NCI-H2227 (cell line): ENCODE results near the gene APOOL.
"Not testable (repeated sequence)": the region's sequence is repeated elsewhere in the genome, so short reads cannot be mapped to it uniquely, and the experiment has no call there.

Experiments used
- DNase-seq: peaks from one replicate; lab custom pipeline; 2025; ENCODE audit not compliant: unreplicated experiment; lab: John Stamatoyannopoulos, UW

APOOL gene, protein sequence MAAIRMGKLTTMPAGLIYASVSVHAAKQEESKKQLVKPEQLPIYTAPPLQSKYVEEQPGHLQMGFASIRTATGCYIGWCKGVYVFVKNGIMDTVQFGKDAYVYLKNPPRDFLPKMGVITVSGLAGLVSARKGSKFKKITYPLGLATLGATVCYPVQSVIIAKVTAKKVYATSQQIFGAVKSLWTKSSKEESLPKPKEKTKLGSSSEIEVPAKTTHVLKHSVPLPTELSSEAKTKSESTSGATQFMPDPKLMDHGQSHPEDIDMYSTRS

DNA sequence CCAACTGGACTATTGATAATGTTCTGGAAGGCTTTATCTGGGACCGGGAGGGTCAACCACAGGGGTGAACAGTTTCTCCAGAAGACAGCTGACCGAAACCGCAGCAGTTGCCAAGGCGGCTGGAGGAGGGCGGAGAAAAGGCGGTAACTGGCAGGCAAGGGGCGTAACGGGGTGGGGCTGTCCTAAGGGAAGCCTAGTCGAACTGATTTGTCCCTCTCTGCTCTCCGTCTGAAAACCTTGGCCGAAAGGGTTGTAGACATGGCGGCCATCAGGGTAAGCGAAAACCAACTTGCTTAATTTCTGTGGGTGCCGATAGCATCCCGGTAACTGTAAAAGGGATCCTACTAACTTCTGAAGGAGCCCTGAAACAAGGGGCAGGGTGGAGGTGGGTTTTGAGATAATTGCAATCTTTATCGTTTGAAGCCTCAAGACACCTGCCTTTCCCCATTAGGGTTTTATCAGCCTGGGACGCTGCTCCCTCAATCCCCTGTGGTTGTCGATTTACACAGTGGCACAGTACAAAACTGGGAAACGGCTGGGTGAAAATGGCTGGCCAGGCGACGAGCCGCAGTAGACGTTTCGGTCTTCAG lies at the start of gene APOOL:
APOOL (plus strand) TSS at position 223 of the 590 bp plus-strand sequence; CDS start at position 259, 36 bp downstream.
- peak; percentile 92 for DNase-seq

DNA sequence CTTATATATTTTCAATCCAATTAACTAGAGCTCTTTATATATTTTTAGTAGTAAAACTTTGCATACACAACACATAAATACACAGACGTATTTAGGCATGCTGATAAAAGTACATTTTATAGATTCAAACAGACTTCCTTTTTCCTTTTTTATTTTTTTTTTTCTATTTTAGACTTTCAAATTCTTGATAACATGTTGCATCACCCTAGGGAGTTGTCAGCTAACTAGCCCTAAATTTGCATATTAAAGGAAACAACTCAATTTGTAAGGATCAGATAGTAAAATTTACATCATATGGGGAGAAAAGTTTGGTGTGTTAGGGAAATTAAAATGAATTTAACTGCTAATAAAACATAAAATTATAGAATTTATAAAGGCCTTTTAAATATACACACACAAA lies 47.4 kb upstream of the APOOL start:
- DNase-seq, result no peak

DNA sequence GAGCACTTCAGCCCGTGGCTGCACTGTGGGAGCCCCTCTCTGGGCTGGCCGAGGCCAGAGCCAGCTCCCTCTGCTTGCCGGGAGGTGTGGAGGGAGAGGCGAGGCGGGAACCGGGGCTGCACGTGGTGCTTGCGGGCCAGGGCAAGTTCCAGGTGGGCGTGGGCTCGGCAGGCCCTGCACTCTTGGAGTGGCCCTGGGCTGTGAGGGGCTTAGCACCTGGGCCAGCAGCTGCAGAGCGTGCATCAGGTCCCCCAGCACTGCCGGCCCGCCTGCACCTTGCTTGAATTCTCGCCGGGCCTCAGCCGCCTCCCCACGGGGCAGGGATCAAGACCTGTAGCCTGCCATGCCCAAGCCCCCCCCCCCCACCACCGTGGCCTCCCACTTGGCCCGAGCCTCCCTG lies 28.9 kb upstream of the APOOL start:
- no peak for DNase-seq

DNA sequence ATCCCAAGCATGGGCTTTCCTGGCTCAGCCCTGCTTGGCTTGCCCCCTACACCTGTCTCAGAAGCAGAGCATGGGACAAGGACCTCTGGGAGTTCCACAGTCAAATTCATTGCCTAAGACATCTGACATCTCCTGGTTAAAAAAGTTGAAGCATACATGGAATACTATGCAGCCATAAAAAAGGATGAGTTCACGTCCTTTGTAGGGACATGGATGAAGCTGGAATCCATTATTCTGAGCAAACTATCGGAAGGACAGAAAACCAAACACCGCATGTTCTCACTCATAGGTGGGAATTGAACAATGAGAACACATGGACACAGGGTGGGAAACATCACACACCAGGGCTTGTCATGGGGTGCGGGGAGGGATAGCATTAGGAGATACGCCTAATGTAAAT lies 11.9 kb upstream of the APOOL start:
- not testable (repeated sequence) for DNase-seq

DNA sequence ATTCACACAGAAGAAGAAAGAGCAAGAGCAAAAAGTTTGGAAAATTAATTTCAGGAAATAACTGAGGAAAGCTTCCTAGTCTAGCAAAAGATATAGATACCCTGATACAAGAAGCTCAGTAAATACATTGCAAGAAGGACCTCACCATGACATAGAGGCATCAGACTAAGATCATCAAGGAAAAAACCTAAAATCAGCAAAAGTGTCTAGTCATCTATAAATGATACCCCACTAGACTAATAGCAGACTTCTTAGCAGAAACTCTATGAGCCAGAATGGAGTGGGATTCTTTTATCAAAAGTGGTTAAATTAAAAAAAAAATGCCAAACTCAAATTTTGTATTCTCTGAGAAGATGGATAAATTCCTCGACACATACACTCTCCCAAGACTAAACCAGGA lies 10.5 kb upstream of the APOOL start:
- DNase-seq, result no peak

DNA sequence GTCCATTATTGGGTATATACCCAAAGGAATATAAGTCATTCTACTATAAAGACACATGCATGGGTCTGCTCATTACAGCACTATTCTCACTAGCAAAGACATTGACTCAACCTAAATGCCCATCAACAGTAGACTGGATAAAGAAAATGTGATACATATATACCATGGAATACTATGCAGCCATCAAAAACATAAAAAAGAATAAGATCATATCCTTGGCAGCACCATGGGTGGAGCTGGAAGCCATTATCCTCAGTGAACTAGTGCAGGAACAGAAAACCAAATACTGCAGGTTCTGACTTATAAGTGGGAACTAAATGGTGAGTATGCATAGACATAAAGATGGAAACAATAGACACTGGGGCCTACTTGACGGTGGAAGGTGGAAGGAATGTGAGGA lies 2.3 kb upstream of the APOOL start:
- DNase-seq, result no peak

DNA sequence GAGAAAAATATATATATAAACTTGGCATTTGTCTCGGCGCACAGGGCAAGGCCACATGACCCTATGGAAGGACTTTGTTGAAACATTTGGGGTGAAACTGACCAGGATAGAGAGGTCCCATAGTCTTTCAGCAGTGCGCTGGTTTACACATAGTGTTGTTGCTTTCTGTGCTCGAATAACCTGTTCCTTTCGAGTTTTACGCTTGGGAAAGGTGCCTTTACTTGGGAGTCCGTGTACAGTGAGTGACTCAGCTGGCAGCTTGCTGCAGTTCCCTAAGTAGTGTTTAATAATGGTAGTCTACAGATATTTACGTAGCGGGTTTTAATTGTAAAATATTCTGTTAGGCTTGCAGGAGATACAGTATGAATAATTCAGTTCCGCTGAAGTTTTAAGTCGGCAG lies 578 bp downstream of the APOOL start:
- DNase-seq, result peak; percentile 24

DNA sequence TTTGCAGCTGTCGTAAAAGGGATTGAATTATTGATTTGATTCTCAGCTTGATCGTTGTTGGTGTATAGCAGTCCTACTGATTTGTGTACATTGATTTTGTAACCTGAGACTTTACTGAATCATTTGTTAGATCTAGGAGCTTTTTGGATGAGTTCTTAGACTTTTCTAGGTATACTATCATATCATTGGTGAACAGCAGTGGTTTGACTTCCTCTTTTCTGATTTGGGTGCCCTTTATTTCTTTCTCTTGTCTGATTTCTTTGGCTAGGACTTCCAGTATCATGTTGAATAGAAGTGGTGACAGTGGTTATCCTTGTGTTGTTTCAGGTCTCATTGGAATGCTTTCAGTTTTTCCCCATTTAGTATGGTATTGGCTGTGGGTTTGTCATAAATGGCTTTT lies 8.4 kb downstream of the APOOL start:
- DNase-seq, result no peak

DNA sequence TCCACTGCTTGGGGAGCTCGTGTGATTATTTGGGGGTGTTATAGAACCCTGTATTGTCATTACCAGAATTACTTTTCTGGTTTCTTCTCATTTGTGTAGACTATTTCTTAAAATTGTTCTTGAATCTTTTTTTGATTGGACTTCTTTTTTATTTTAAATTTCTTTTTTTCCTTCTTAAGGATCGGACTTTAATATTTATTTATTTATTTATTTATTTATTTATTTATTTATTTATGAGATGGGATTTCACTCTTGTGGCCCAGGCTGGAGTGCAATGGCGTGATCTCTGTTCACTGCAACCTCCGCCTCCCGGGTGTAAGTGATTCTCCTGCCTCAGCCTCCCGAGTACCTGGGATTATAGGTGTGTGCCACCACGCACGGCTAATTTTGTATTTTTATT lies 11.7 kb downstream of the APOOL start:
- DNase-seq, result not testable (repeated sequence)

DNA sequence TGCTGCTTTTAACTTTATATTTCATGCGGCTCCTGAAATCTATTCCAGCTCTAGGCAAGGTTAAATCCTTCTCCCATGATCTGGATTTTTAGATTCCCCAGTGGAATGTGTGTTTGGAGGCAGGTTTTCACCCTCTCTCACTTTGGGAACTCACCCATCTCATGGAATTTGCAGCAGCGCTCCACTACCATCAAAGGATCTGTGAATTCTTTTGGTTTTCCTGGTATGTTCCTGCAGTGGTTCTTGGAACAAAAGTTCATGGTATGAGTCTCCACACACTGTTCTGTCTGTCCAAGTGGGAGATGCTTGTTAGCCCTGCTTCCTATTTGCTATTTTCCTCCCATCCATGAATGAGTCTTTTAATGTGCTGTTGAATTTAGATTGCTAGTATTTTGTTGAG lies 14.0 kb downstream of the APOOL start:
- DNase-seq, result no peak

DNA sequence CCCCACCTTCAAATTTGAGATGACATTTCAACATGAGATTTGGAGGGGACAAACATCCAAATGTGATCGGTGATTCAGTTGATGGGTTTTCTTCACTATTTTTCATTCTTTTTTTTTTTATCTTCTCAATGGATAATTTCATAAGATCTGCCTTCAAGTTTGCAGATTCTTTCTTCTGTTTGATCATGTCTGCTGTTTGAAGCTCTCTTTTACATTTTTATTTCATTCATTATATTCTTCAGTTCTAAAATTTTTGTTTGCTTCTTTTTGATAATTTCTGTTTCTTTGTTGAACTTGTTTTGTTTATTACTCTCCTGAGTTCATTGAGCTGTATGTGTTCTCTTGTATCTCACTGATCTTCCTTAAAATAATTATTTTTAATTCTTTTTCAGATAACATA lies 14.8 kb downstream of the APOOL start:
- DNase-seq, result no peak

DNA sequence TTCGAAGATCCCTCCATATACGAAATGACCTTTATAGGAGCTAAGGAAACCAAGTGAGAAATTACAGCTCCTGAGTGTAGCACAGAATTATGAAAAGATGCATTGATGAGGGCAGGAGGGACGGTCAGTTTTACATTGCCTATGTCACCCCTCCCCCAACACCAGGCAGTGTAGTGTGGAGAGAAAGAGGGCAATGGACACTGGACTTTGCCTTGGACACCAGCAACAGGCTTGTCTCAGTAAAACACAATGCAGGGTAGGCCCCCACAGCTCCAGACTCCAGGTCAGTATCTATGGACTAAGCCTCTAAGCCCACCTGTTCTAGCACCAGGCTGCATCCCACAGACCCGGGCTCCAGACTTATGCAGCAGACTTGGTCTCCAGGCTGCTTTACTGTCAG lies 16.5 kb downstream of the APOOL start:
- no peak for DNase-seq

DNA sequence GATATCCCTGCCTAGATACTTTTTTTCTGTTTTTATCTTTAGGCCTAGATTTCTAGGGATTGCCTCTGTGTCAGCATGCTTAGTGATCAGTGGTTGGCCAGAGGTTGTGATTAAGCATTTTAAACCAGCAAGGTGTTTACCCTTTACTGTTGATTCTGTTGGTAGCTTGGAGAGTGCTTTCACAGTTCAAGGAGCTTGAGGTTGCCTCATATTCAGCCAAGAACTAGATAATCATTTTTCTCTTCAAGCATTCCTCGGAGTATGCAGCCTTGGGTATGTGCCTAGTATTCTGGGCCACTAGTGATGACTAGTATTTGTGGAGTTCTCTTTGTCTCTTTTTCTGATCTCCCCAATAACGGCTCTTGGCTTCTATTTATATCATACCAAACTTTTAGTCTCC lies 20.4 kb downstream of the APOOL start:
- no peak for DNase-seq

DNA sequence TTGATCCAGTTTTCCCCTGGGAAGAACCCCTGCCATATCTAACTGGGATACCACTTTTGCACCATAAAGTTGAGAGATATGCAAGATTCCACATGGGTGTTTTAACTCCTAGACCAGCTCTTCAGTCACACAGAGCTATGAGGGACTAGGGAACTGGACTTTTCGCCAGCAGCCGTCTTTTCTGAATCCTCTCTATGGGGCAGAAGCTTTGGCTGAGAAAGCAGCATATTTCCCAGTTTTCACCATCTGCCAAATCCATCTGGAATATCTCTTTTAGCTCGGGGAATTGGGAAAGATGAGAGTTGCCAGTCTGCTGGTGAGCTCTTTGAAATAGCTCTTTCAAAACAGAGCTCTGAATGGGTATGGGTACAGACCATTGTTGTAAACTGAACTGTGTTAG lies 20.9 kb downstream of the APOOL start:
- no peak for DNase-seq

DNA sequence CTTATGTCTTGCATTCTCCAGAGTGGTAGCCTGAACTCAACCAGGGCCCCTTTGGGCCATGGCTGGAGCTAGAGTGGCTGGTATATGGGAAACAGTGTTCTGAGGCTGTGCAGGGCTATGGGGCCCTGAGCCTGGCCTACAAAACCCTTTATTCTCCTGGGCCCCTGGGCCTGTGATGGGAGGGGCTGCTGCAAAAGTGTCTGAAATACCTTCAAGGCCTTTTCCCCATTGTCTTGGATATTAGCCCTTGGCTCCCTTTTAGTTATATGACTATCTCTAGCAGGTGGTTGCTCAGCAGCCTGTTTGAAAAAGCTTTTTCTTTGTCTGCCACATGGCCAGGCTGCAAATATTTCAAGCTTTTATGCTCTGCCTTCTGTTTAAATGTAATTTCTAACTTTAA lies 22.5 kb downstream of the APOOL start:
- no peak for DNase-seq

DNA sequence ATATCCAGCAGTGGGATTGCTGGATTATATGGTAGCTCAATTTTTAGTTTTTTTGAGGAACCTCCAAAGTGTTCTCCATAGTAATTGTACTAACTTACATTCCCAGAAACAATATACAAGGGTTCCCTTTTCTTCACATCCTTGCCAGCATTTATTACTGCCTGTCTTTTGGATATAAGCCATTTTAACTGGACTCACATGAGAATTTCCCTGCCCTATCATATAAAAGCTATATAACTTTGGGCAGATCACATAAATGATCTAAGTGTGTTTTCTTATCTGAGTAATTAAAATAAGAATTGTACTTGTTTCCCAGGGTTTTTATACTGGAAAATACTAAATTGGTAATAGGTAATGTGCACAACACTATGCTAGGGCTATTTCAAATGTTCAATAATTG lies 25.4 kb downstream of the APOOL start:
- no peak for DNase-seq

DNA sequence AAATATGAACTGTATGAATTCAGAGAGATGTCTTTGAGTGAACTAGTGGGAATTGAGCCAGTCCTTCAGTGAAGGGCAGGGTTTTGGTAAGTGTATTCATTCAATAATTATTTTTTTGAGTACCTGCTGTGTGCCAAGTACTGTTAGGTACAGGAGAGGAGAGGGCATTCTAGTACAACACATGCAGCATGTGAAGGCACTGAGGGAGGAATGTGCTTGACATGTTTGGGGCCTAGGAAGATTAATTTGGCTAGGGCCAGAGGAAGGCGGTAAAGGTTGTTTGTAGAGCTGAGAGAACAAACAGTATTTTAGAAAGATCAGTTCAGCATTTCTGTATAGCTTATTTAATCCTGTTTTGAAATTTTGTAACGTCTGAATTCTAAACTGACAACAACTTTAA lies 27.8 kb downstream of the APOOL start:
- DNase-seq, result no peak

DNA sequence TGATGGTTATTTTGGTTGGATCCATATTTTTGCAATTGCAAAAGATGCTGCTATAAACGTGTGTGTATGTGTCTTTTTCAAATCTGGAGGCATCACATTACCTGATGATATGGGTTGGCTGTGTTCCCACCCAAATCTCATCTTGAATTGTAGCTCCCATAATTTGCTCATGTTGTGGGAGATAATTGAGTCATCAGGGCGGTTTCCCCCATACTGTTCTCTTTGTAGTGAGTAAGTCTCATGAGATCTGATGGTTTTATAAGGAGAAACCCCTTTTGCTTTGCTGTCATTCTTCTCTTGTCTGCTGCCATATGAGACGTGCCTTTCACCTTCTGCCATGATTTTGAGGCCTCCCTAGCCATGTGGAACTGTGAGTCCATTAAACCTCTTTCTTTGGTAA lies 33.4 kb downstream of the APOOL start:
- DNase-seq, result no peak

DNA sequence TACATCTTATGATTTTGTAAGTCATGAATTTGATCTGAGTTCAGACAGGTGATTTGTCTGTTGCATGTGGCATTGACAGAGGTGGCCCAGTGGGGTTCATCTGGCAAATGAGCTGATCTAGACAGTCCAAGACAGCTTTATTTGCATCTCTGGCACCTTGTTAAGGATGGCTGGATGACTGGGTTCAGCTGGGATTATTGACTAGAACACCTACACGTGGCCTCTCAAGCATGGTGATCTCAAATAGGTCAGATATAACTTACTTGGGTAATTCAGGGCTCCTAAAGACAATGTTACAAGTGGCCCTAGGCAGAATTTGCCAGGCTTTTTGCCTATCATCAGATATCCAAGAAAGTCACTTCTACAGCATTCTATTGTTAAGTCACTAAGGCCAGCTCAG lies 48.0 kb downstream of the APOOL start:
- DNase-seq, result no peak

DNA sequence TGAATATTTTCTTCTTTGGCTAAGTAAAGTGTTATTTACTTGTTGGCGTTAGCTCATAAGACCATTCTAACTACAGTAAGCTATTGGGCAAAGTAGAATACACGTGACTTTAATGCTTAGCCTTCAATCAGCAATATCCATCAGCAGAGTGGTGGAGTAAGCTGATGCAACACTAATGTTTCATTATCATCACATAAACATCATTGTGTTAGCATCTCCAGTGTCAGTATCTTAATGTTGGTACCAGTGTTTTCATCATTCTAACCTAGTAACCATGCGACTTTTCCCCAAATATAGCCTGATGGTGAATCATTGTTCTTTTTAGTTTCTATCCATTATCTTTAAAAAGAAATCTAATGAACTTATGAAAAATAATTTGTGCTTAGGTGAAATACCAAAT lies 48.5 kb downstream of the APOOL start:
- DNase-seq, result no peak

DNA sequence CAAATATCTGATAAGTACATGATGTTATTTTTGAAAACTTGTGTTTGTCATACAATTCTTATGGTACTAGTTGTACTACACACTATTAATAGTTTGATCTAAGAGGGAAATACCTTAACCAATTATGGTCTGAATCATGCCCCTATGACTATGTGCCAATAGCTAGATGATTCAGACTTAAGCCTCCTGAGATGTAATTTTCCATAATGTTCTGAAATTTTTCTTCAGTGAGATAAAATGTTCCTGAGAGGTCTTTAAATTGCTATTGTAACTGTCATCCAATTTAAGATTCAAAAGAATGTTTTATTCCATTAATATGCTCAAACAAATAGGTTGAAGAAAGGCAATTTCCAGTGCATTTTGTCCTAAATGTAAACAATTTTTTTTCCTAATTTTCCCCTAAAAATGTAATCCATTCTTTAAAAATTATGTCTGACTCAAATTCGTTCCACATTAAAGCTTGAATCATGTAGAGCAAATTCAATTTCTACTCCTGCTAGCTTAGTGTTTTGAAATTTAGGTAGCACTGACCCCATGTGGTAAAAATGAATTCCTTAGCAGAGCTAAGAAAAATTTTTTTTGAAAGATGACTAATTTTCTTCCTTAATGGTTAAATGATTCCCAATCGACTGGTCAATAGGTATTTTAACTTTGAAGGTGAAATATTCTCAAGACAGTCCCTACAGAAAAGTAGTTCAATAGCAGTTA lies 49.1 kb downstream of the APOOL start:
- no peak for DNase-seq

DNA sequence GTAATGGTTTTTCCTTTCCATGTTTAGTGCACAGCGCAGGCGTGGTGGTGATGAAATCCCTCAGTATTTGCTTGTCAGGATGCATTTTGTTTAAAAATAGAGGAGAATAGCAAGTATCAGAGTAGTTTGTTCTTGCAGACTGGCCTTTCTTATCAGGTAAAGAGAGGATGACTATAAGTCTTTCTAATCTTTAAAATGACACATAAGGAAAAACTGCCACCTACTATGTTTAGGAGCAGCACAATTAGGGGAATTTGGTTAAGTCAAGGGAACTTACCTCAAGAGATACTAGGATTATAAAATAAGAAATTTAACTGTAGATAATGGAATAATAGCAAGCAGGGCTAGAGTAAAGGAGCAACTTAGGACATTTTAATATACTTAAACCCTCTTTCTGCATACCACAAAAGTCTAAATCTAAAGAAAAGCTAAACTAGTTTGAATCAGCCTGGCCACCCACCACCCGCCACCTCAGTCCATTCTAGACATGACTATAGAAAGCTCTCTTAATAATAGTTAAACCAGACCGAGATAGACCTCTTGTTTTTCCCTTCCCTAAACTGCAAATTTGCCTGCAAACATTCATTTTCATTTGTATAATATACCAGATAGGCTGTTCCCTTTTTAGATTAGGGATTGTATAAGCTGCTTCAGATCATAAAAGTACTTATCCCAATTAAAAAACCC lies 62.0 kb downstream of the APOOL start:
- DNase-seq, result no peak
